Fibroblast of lung (primary cell): ENCODE data around the gene DOLPP1. TPM values are rescaled to one million over a fixed set of nuclear protein-coding genes. Genes with fewer than 3 reads are reported as not detected.

ENCODE experiments used
- DNase-seq, 2 donors: peaks; one replicate each; pipeline versions ENCODE4 v3.0.0 to v3.0.0-alpha.2; 2010; ENCODE audit warnings: low read depth in 2 of 2
- H2AFZ ChIP-seq: 2 replicates; pipeline ENCODE4 v1.5.1; 2012; ENCODE audit warnings: low read length, control low read depth, inconsistent platforms
- H3K27ac ChIP-seq: 2 replicates; pipeline ENCODE4 v1.5.1; 2011; ENCODE audit warnings: low read length, control low read depth; ENCODE audit not compliant: insufficient read depth
- H3K27me3 ChIP-seq: 2 replicates; pipeline ENCODE4 v1.5.1; 2011; ENCODE audit warnings: mild to moderate bottlenecking, low read length; ENCODE audit not compliant: control insufficient read depth, insufficient read depth
- H3K36me3 ChIP-seq: 2 replicates; pipeline ENCODE4 v1.5.1; 2011; ENCODE audit warnings: low read length; ENCODE audit not compliant: control insufficient read depth, insufficient read depth
- H3K4me1 ChIP-seq: 2 replicates; pipeline ENCODE4 v1.5.1; 2011; ENCODE audit warnings: low read length; ENCODE audit not compliant: control insufficient read depth, insufficient read depth; ENCODE audit errors: extremely low read depth
- H3K4me2 ChIP-seq: 2 replicates; pipeline ENCODE4 v1.5.1; 2011; ENCODE audit warnings: low read length, control low read depth; ENCODE audit not compliant: insufficient read depth; ENCODE audit errors: extremely low read depth
- H3K4me3 ChIP-seq, 4 experiments: fragments of 200-600 bp in 1 of 4; sonication (generic) in 1 of 4; replicated peaks in 1 of 4; 2 replicates each; pipeline ENCODE4 v1.5.1; 2011 to 2016; ENCODE audit warnings: low read length in 4 of 4, low read depth in 3 of 4, mild to moderate bottlenecking in 3 of 4, control low read depth in 2 of 4, inconsistent platforms in 1 of 4, mixed read lengths in 1 of 4; ENCODE audit not compliant: insufficient read depth in 1 of 4; ENCODE audit errors: control extremely low read depth in 1 of 4
- H3K79me2 ChIP-seq: 2 replicates; pipeline ENCODE4 v1.5.1; 2012; ENCODE audit warnings: mild to moderate bottlenecking, low read length, inconsistent platforms; ENCODE audit not compliant: control insufficient read depth, insufficient read depth
- H3K9ac ChIP-seq: 2 replicates; pipeline ENCODE4 v1.5.1; 2011; ENCODE audit warnings: mild to moderate bottlenecking, low read length, control low read depth; ENCODE audit not compliant: insufficient read depth
- H3K9me3 ChIP-seq: 2 replicates; pipeline ENCODE4 v1.5.1; 2012; ENCODE audit warnings: low read depth, low read length; ENCODE audit not compliant: control insufficient read depth, insufficient read depth
- H4K20me1 ChIP-seq: 2 replicates; pipeline ENCODE4 v1.5.1; 2011; ENCODE audit warnings: low read length; ENCODE audit not compliant: control insufficient read depth, insufficient read depth; ENCODE audit errors: extremely low read depth
- CTCF ChIP-seq, 2 donors: IDR thresholded peaks in 1 of 2; conservative IDR thresholded peaks in 1 of 2; 1 replicate in 1 of 2; 2 replicates in 1 of 2; pipeline ENCODE4 v1.5.1; 2011 to 2012; ENCODE audit warnings: low read length in 2 of 2, control low read depth in 1 of 2, inconsistent platforms in 1 of 2, low read depth in 1 of 2, mild to moderate bottlenecking in 1 of 2
- EZH2 ChIP-seq: IDR thresholded peaks from 2 replicates; pipeline ENCODE4 v1.5.1; 2012; ENCODE audit warnings: low read length, control low read depth, mild to moderate bottlenecking; ENCODE audit errors: missing control alignments
- polyA plus RNA-seq, 2 donors: library from polyadenylated mRNA; depleted of rRNA in 1 of 2; stranded (reverse) in 1 of 2; unstranded in 1 of 2; fragments of >200 nt; gene quantifications; 2 replicates each; pipeline ENCODE4 v1.2.1, GENCODE V29; 2011 to 2012; ENCODE audit warnings: missing spikeins in 1 of 2
- total RNA-seq: library from RNA; depleted of rRNA; stranded (reverse); fragments of >200 nt; gene quantifications from 2 replicates; pipeline ENCODE4 v1.2.1, GENCODE V29; 2014

The DOLPP1 gene
- total and polyA plus RNA-seq, 2 donors (not counting 1 experiment from before 2014, with no cell fraction given) = 7.4 to 9.7 TPM

- TF ChIP-seq EZH2 (no peak), CTCF (conservative IDR thresholded peaks at IDR 0.05 in 1 of 2, IDR thresholded peaks at IDR 0.05 in 1 of 2; ENCODE audit: low read depth in 1 of 2, low read length in 2 of 2) (no peak)
These were observed 12.9 kb downstream of the DOLPP1 start for GRCh38 chr9:129093602-129094386.

DNA sequence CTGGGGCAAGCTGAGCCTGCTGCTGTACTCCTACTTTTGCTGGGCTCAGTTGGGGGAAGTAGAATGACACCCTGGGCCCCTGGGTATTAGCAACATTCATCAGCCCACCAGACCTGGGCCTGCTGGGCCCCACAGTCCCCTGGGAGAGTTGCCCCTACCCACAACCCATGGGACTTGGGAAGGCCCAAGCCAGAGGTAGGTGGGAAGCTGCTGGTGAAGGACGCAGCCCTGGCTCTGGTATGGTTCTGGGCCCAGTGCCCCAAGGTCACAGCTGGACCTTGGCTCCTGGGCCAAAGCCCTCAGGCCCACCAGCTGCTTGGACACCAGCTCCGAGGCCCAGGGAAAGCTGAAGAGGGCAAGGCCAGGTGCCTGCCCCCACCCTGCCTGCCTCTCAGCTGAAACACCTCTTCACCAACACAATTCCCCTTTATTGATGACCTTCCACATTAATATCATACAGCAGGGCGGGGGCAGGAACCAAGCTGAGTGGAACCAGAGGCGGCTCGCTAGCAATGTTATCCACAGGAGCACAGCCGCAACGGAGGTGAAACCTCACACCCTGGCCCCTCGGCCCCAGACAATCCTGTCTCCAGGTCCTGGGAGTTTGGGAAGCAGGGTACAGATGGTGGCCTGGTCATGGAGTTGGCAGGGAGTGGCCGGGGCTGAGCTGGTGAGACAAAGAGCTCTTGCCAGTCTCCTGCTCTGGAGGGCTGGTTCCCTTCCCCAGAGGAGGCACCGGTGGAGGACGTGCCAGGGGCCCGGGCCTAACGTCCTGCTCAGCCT is 13.7 kb downstream of the DOLPP1 start:
- no peaks in the 10 kb centered on the region for H3K79me2 ChIP-seq
- peaks cover 9% of the 10 kb centered on the region for H3K36me3 ChIP-seq
- TF ChIP-seq CTCF (conservative IDR thresholded peaks at IDR 0.05 in 1 of 2, IDR thresholded peaks at IDR 0.05 in 1 of 2; ENCODE audit: low read depth in 1 of 2, low read length in 2 of 2) = no peak
- TF ChIP-seq EZH2 = no peak
- DNase-seq = no peak
- H2AFZ ChIP-seq = no peak overlapping the region
- no peak overlapping the region for H3K27ac ChIP-seq
- no peaks in the 10 kb centered on the region for H3K4me1 ChIP-seq
- no peaks in the 10 kb centered on the region for H3K27me3 ChIP-seq
- no peak overlapping the region for H3K4me3 ChIP-seq
- no peak overlapping the region for H3K4me2 ChIP-seq
- H4K20me1 ChIP-seq = no peaks in the 10 kb centered on the region
- H3K9ac ChIP-seq = no peak overlapping the region
- no peaks in the 10 kb centered on the region for H3K9me3 ChIP-seq

More at GRCh38 chr9:129093602-129094386, 12.9 kb downstream of the DOLPP1 start:
- no peak overlapping the region for H3K4me2 ChIP-seq
- no peak overlapping the region for H3K27ac ChIP-seq
- DNase-seq = no peak
- no peaks in the 10 kb centered on the region for H4K20me1 ChIP-seq
- no peak overlapping the region for H3K9ac ChIP-seq
- peaks cover 9% of the 10 kb centered on the region for H3K36me3 ChIP-seq
- no peaks in the 10 kb centered on the region for H3K79me2 ChIP-seq
- H2AFZ ChIP-seq = no peak overlapping the region
- H3K4me1 ChIP-seq = no peaks in the 10 kb centered on the region
- H3K9me3 ChIP-seq = no peaks in the 10 kb centered on the region
- H3K4me3 ChIP-seq = no peak overlapping the region
- H3K27me3 ChIP-seq = no peaks in the 10 kb centered on the region

- H3K4me2 ChIP-seq = no peak overlapping the region
- no peak for DNase-seq
- TF ChIP-seq CTCF (conservative IDR thresholded peaks at IDR 0.05 in 1 of 2, IDR thresholded peaks at IDR 0.05 in 1 of 2; ENCODE audit: low read depth in 1 of 2, low read length in 2 of 2) (no peak), EZH2 (no peak)
- H3K79me2 ChIP-seq = no peaks in the 10 kb centered on the region
- H3K4me1 ChIP-seq = no peaks in the 10 kb centered on the region
- H3K27me3 ChIP-seq = no peaks in the 10 kb centered on the region
- no peak overlapping the region for H3K4me3 ChIP-seq
- no peak overlapping the region for H3K9ac ChIP-seq
- no peak overlapping the region for H3K27ac ChIP-seq
- H4K20me1 ChIP-seq = no peaks in the 10 kb centered on the region
- H3K9me3 ChIP-seq = no peaks in the 10 kb centered on the region
- H3K36me3 ChIP-seq = peaks cover 9% of the 10 kb centered on the region
- no peak overlapping the region for H2AFZ ChIP-seq
These were observed 14.3 kb downstream of the DOLPP1 start for GRCh38 chr9:129095170-129095667.
